Measurements from ENCODE around the gene MICAL2.

MICAL2 gene

GRCh38 chr11:12121517-12121916 is 11.1 kb downstream of the MICAL2 start:
- Histone ChIP-seq H3K27me3 (ENCODE audit: low read depth) (no peaks in the 10 kb centered on the region), H3K9me3 (no peaks in the 10 kb centered on the region), H3K4me3 (no peak overlapping the region), H3K4me1 (no peaks in the 10 kb centered on the region), H3K36me3 (replicated peaks) (no peaks in the 10 kb centered on the region)
- no peak for DNase-seq (ENCODE audit: low spot score in 2 of 2)
- in situ Hi-C loops (cut with MboI; ENCODE audit: low sequenced_read_pairs), result no loop called here

DNA sequence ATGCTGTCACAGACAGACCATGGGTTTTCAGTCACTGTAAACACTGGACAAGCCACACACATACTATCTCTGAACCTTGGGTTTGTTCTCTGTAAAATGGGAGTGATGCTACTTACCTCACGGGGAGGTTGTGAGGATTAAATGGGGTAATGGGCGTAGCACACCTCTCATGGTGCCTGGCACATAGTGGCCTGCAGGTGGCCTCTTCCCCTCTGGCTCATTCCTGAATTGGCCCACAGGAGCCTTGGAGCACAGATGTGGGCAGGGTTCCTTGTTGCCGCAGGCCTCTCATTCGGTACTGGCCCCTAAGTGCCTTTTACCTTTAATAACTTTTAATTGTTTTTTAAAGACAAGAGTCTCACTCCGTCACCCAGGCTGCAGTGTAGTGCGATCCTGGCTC is 11.7 kb downstream of the MICAL2 start:
- no peaks in the 10 kb centered on the region for H3K4me1 ChIP-seq
- H3K36me3 ChIP-seq (replicated peaks), result no peaks in the 10 kb centered on the region
- H3K27me3 ChIP-seq (ENCODE audit: low read depth), result no peaks in the 10 kb centered on the region
- no peaks in the 10 kb centered on the region for H3K9me3 ChIP-seq
- H3K4me3 ChIP-seq, result no peak overlapping the region
- in situ Hi-C loops (cut with MboI; ENCODE audit: low sequenced_read_pairs), result no loop called here
- DNase-seq (ENCODE audit: low spot score in 2 of 2), result peak; percentile 8 to 45

DNA sequence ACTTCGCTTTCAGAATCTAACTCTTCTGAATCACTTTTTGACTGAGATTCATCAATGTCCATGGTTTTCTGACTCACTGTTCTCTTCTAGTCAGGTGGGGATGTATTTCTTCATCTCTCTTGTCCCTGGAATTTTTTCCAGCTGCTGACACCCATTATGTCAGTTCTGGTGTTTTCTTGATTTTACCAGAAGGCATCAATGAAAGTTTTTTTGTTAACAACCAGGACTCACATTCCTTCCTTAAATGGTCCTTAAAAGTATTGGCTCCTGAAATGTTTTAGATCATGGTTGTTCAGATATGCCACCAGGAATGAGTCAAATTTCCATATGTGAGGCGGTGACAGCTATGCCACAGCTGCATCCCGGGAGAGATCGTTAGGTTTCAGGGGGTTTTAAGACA is 12.9 kb downstream of the MICAL2 start:
- H3K4me1 ChIP-seq, result no peaks in the 10 kb centered on the region
- DNase-seq (ENCODE audit: low spot score in 2 of 2), result no peak
- H3K9me3 ChIP-seq, result no peaks in the 10 kb centered on the region
- no peaks in the 10 kb centered on the region; the same call in 1 of the 2 replicates for H3K27me3 ChIP-seq (ENCODE audit: low read depth)
- no peak overlapping the region for H3K4me3 ChIP-seq
- in situ Hi-C loops (cut with MboI; ENCODE audit: low sequenced_read_pairs), result no loop called here
- H3K36me3 ChIP-seq (replicated peaks), result no peaks in the 10 kb centered on the region

GRCh38 chr11:12123799-12124198 is 13.4 kb downstream of the MICAL2 start:
- Histone ChIP-seq H3K36me3 (replicated peaks) (no peaks in the 10 kb centered on the region), H3K4me1 (no peaks in the 10 kb centered on the region), H3K27me3 (ENCODE audit: low read depth) (no peaks in the 10 kb centered on the region; the same call in 1 of the 2 replicates), H3K9me3 (no peaks in the 10 kb centered on the region), H3K4me3 (no peak overlapping the region)
- DNase-seq (ENCODE audit: low spot score in 2 of 2), result no peak
- in situ Hi-C loops (cut with MboI; ENCODE audit: low sequenced_read_pairs), result no loop called here

GRCh38 chr11:12124306-12124705 is 13.9 kb downstream of the MICAL2 start:
- DNase-seq (ENCODE audit: low spot score in 2 of 2), result no peak
- Histone ChIP-seq H3K36me3 (replicated peaks) (no peaks in the 10 kb centered on the region), H3K9me3 (no peaks in the 10 kb centered on the region), H3K4me3 (no peak overlapping the region), H3K27me3 (ENCODE audit: low read depth) (no peaks in the 10 kb centered on the region; the same call in 1 of the 2 replicates), H3K4me1 (no peaks in the 10 kb centered on the region)
- in situ Hi-C loops (cut with MboI; ENCODE audit: low sequenced_read_pairs), result no loop called here

- DNase-seq (ENCODE audit: low spot score in 2 of 2), result no peak
- H3K4me3 ChIP-seq, result no peak overlapping the region
- in situ Hi-C loops (cut with MboI; ENCODE audit: low sequenced_read_pairs), result no loop called here
- H3K9me3 ChIP-seq, result no peaks in the 10 kb centered on the region
- H3K27me3 ChIP-seq (ENCODE audit: low read depth), result no peaks in the 10 kb centered on the region; the same call in 1 of the 2 replicates
- no peaks in the 10 kb centered on the region for H3K36me3 ChIP-seq (replicated peaks)
- no peaks in the 10 kb centered on the region for H3K4me1 ChIP-seq
Measured at GRCh38 chr11:12125609-12126149, 15.3 kb downstream of the MICAL2 start.

GRCh38 chr11:12126344-12127019 is 16.1 kb downstream of the MICAL2 start:
- Histone ChIP-seq H3K4me3 (no peak overlapping the region), H3K36me3 (replicated peaks) (no peaks in the 10 kb centered on the region), H3K27me3 (ENCODE audit: low read depth) (no peaks in the 10 kb centered on the region; the same call in 1 of the 2 replicates), H3K9me3 (no peaks in the 10 kb centered on the region), H3K4me1 (no peaks in the 10 kb centered on the region)
- in situ Hi-C loops (cut with MboI; ENCODE audit: low sequenced_read_pairs), result no loop called here
- DNase-seq (ENCODE audit: low spot score in 2 of 2), result no peak

GRCh38 chr11:12127206-12127898 is 17.0 kb downstream of the MICAL2 start:
- no peak for DNase-seq (ENCODE audit: low spot score in 2 of 2)
- Histone ChIP-seq H3K27me3 (ENCODE audit: low read depth) (no peaks in the 10 kb centered on the region; the same call in 1 of the 2 replicates), H3K9me3 (no peaks in the 10 kb centered on the region), H3K4me1 (no peaks in the 10 kb centered on the region), H3K4me3 (no peak overlapping the region), H3K36me3 (replicated peaks) (no peaks in the 10 kb centered on the region)
- in situ Hi-C loops (cut with MboI; ENCODE audit: low sequenced_read_pairs), result no loop called here

GRCh38 chr11:12128301-12128751 is 17.9 kb downstream of the MICAL2 start:
- H3K36me3 ChIP-seq (replicated peaks), result no peaks in the 10 kb centered on the region
- H3K9me3 ChIP-seq, result no peaks in the 10 kb centered on the region
- in situ Hi-C loops (cut with MboI; ENCODE audit: low sequenced_read_pairs), result no loop called here
- no peaks in the 10 kb centered on the region for H3K4me1 ChIP-seq
- DNase-seq (ENCODE audit: low spot score in 2 of 2), result no peak
- H3K27me3 ChIP-seq (ENCODE audit: low read depth), result no peaks in the 10 kb centered on the region; the same call in 1 of the 2 replicates
- H3K4me3 ChIP-seq, result no peak overlapping the region

DNA sequence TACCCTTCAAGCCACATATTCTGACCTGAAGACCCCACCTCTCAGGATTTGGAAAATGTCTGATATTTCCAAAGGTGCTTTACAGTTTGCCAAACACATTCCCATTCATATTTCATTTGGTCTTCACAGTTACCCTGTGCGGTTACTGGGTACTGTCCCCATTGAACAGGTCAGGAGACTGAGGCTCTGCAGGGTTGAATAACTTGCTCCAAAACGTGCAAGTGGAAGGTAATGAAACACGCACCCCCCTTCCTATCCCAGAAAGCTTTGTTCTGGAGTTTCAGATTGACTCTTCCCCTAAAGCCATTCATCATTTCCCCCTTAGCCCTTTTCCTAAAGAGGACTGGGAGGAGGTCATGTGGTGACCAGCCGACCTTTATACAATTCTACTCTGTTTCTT is 18.8 kb downstream of the MICAL2 start:
- no peak for DNase-seq (ENCODE audit: low spot score in 2 of 2)
- no peaks in the 10 kb centered on the region for H3K9me3 ChIP-seq
- no peaks in the 10 kb centered on the region; the same call in 1 of the 2 replicates for H3K27me3 ChIP-seq (ENCODE audit: low read depth)
- in situ Hi-C loops (cut with MboI; ENCODE audit: low sequenced_read_pairs), result no loop called here
- no peaks in the 10 kb centered on the region for H3K36me3 ChIP-seq (replicated peaks)
- no peak overlapping the region for H3K4me3 ChIP-seq
- H3K4me1 ChIP-seq, result no peaks in the 10 kb centered on the region

- Histone ChIP-seq H3K4me1 (no peaks in the 10 kb centered on the region), H3K9me3 (no peaks in the 10 kb centered on the region), H3K4me3 (no peak overlapping the region), H3K36me3 (replicated peaks) (no peaks in the 10 kb centered on the region), H3K27me3 (ENCODE audit: low read depth) (no peaks in the 10 kb centered on the region; the same call in 1 of the 2 replicates)
- in situ Hi-C loops (cut with MboI; ENCODE audit: low sequenced_read_pairs), result no loop called here
- DNase-seq (ENCODE audit: low spot score in 2 of 2), result no peak
Measured at GRCh38 chr11:12130180-12130980, 20.0 kb downstream of the MICAL2 start.

GRCh38 chr11:12131943-12132789 is 21.8 kb downstream of the MICAL2 start:
- in situ Hi-C loops (cut with MboI; ENCODE audit: low sequenced_read_pairs), result no loop called here
- no peak for DNase-seq (ENCODE audit: low spot score in 2 of 2)
- Histone ChIP-seq H3K4me3 (no peak overlapping the region), H3K27me3 (ENCODE audit: low read depth) (no peaks in the 10 kb centered on the region; the same call in 1 of the 2 replicates), H3K36me3 (replicated peaks) (no peaks in the 10 kb centered on the region), H3K9me3 (no peaks in the 10 kb centered on the region), H3K4me1 (no peaks in the 10 kb centered on the region)

DNA sequence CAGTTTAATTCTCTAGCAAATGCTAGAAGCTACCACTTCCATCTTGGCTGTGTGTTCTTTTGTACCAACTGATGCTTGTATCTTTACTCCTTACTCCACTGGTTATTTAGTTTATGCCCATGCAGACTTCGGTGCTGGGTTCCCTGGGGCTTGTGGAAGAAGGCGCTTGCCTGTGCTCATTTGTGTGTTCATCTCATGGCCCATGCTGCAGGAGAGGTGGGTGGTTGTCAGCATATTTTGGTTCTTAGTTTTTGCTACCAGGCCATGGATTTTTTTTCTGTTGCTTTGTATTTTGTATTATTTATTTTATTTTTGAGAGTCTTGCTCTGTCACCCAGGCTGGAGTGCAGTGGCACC is 22.4 kb downstream of the MICAL2 start:
- Histone ChIP-seq H3K27me3 (ENCODE audit: low read depth) (no peaks in the 10 kb centered on the region; the same call in 1 of the 2 replicates), H3K9me3 (no peaks in the 10 kb centered on the region), H3K36me3 (replicated peaks) (no peaks in the 10 kb centered on the region), H3K4me1 (peaks cover 4% of the 10 kb centered on the region), H3K4me3 (no peak overlapping the region)
- DNase-seq (ENCODE audit: low spot score in 2 of 2), result no peak
- in situ Hi-C loops (cut with MboI; ENCODE audit: low sequenced_read_pairs), result no loop called here
